Mesenchymal stem cell (in vitro differentiated cells and primary cell): ENCODE results near the gene KIF1A.

Experiments
- DNase-seq: peaks from one replicate; pipeline ENCODE4 v3.0.0-alpha.2; 2013
- H2AFZ ChIP-seq: one replicate; pipeline ENCODE4 v1.6.1; 2013; ENCODE audit warnings: low read depth, mild to moderate bottlenecking, control low read depth, inconsistent platforms, low read length, moderate library complexity
- H2AK5ac ChIP-seq: 2 replicates; pipeline ENCODE4 v1.6.1; 2013; ENCODE audit warnings: low read length, moderate library complexity, mild to moderate bottlenecking, inconsistent platforms; ENCODE audit not compliant: severe bottlenecking
- H2BK120ac ChIP-seq: one replicate; pipeline ENCODE4 v1.6.1; 2013; ENCODE audit warnings: low read depth, mild to moderate bottlenecking, inconsistent platforms, low read length, moderate library complexity
- H2BK12ac ChIP-seq, 2 experiments: one replicate each; pipeline ENCODE4 v1.6.1; 2013; ENCODE audit warnings: inconsistent platforms in 2 of 2, low read length in 2 of 2, mild to moderate bottlenecking in 2 of 2, moderate library complexity in 2 of 2, control low read depth in 1 of 2
- H2BK15ac ChIP-seq: one replicate; pipeline ENCODE4 v1.6.1; 2013; ENCODE audit warnings: mild to moderate bottlenecking, low read depth, inconsistent platforms; ENCODE audit not compliant: poor library complexity, severe bottlenecking
- H2BK5ac ChIP-seq: 2 replicates; pipeline ENCODE4 v1.6.1; 2013; ENCODE audit warnings: low read depth, mild to moderate bottlenecking, low read length, control low read depth, inconsistent platforms; ENCODE audit not compliant: poor library complexity, severe bottlenecking
- H3K14ac ChIP-seq, 2 experiments: one replicate each; pipeline ENCODE4 v1.6.1; 2013; ENCODE audit warnings: inconsistent platforms in 2 of 2, low read length in 2 of 2, control low read depth in 1 of 2, mild to moderate bottlenecking in 1 of 2, moderate library complexity in 1 of 2
- H3K18ac ChIP-seq, 2 experiments: one replicate each; pipeline ENCODE4 v1.6.1; 2013; ENCODE audit warnings: inconsistent platforms in 2 of 2, low read length in 2 of 2, control low read depth in 1 of 2, low read depth in 1 of 2, mild to moderate bottlenecking in 1 of 2
- H3K23ac ChIP-seq, 2 experiments: one replicate each; pipeline ENCODE4 v1.6.1; 2013; ENCODE audit warnings: inconsistent platforms in 2 of 2, low read length in 2 of 2, mild to moderate bottlenecking in 2 of 2, moderate library complexity in 2 of 2, control low read depth in 1 of 2
- H3K27ac ChIP-seq: 2 replicates; pipeline ENCODE4 v1.5.1; 2013; ENCODE audit warnings: mild to moderate bottlenecking, moderate library complexity, low read length, control low read depth, inconsistent platforms; ENCODE audit not compliant: poor library complexity, severe bottlenecking
- H3K27me3 ChIP-seq, 2 experiments: 2 replicates each; pipeline versions ENCODE4 v1.6.1 to v1.7.0; 2013; ENCODE audit warnings: low read length in 2 of 2, mild to moderate bottlenecking in 2 of 2, moderate library complexity in 2 of 2, control low read depth in 1 of 2, inconsistent platforms in 1 of 2; ENCODE audit not compliant: control insufficient read depth in 1 of 2, insufficient read depth in 1 of 2
- H3K36me3 ChIP-seq, 2 experiments: 2 replicates each; pipeline versions ENCODE4 v1.6.1 to v1.7.0; 2013; ENCODE audit warnings: low read length in 2 of 2, control low read depth in 1 of 2, inconsistent platforms in 1 of 2, low read depth in 1 of 2, mild to moderate bottlenecking in 1 of 2; ENCODE audit not compliant: insufficient read depth in 2 of 2, control insufficient read depth in 1 of 2
- H3K4ac ChIP-seq, 2 experiments: one replicate each; pipeline ENCODE4 v1.6.1; 2013; ENCODE audit warnings: inconsistent platforms in 2 of 2, low read length in 2 of 2, mild to moderate bottlenecking in 2 of 2, moderate library complexity in 2 of 2, control low read depth in 1 of 2, low read depth in 1 of 2
- H3K4me1 ChIP-seq: 2 replicates; pipeline ENCODE4 v1.6.1; 2013; ENCODE audit warnings: low read depth, low read length, control low read depth; ENCODE audit not compliant: control insufficient read depth, insufficient read depth
- H3K4me2 ChIP-seq: 2 replicates; pipeline ENCODE4 v1.6.1; 2013; ENCODE audit warnings: low read length, mild to moderate bottlenecking, inconsistent platforms; ENCODE audit not compliant: poor library complexity, severe bottlenecking
- H3K4me3 ChIP-seq, 2 experiments: 2 replicates each; pipeline versions ENCODE4 v1.5.1 to v1.7.0; 2013; ENCODE audit warnings: low read length in 2 of 2, mild to moderate bottlenecking in 2 of 2, control low read depth in 1 of 2, low read depth in 1 of 2; ENCODE audit not compliant: insufficient read depth in 1 of 2
- H3K79me1 ChIP-seq: replicated peaks from 2 replicates; pipeline ENCODE4 v1.6.1; 2013; ENCODE audit warnings: mild to moderate bottlenecking, control low read depth, low read length, inconsistent platforms; ENCODE audit not compliant: poor library complexity, severe bottlenecking
- H3K9ac ChIP-seq: 2 replicates; pipeline ENCODE4 v1.7.0; 2013; ENCODE audit warnings: mild to moderate bottlenecking, low read length, moderate library complexity
- H3K9me3 ChIP-seq: 2 replicates; pipeline ENCODE4 v1.7.0; 2013; ENCODE audit warnings: mild to moderate bottlenecking, low read length; ENCODE audit not compliant: control insufficient read depth
- H4K8ac ChIP-seq: one replicate; pipeline ENCODE4 v1.6.1; 2013; ENCODE audit warnings: inconsistent platforms, mild to moderate bottlenecking, low read length, moderate library complexity
- H4K91ac ChIP-seq: one replicate; pipeline ENCODE4 v1.6.1; 2013; ENCODE audit warnings: mild to moderate bottlenecking, low read length, inconsistent platforms
- WGBS: methylation state at CpG from one replicate; pipeline ENCODE4 v1.1.7; 2013; ENCODE audit warnings: mixed read lengths; 5-methylcytosine and 5-hydroxymethylcytosine counted together

The KIF1A gene

DNA sequence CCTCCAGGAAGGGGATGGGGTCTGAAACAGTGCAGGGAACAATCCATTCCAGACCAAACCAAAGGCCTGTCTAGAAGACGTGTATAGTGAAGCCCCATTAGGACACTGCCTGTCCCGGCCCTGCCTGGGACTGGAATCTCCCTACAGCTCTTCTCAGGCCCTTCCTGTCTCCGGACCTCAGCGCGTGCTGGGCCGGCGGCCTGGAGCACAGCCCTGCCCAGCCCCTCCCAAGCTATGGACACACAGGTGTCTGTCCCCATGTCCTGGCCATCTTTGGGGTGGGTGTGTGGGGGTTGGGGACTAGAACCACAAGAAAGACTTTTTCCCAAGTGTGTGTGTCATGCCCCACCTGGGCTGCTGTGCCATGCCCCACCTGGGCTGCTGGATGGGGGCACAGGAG is 51.8 kb downstream of the KIF1A start:
- H2BK12ac ChIP-seq: no peak overlapping the region
- H3K4me2 ChIP-seq: no peak overlapping the region
- no peak for DNase-seq
- H2AK5ac ChIP-seq: no peak overlapping the region
- peaks cover 3% of the 10 kb centered on the region for H3K4me1 ChIP-seq
- no peak overlapping the region for H3K27ac ChIP-seq
- no peak overlapping the region for H2BK120ac ChIP-seq
- peaks cover 0 to 37% of the 10 kb centered on the region in 2 experiments for H3K27me3 ChIP-seq
- no peaks in the 10 kb centered on the region for H3K9me3 ChIP-seq
- no peak overlapping the region for H4K8ac ChIP-seq
- no peak overlapping the region for H3K9ac ChIP-seq
- H3K36me3 ChIP-seq: no peaks in the 10 kb centered on the region
- H3K4ac ChIP-seq: no peak overlapping the region
- H3K23ac ChIP-seq: no peak overlapping the region
- no peak overlapping the region for H4K91ac ChIP-seq
- no peak overlapping the region for H2BK15ac ChIP-seq
- no peak overlapping the region for H3K18ac ChIP-seq
- H3K79me1 ChIP-seq: no peaks in the 10 kb centered on the region
- H3K14ac ChIP-seq: no peak overlapping the region
- no peak overlapping the region for H2AFZ ChIP-seq
- no peak overlapping the region for H2BK5ac ChIP-seq
- 90% methylated on average over 7 of the region's 7 CpGs for WGBS
- H3K4me3 ChIP-seq: no peak overlapping the region

DNA sequence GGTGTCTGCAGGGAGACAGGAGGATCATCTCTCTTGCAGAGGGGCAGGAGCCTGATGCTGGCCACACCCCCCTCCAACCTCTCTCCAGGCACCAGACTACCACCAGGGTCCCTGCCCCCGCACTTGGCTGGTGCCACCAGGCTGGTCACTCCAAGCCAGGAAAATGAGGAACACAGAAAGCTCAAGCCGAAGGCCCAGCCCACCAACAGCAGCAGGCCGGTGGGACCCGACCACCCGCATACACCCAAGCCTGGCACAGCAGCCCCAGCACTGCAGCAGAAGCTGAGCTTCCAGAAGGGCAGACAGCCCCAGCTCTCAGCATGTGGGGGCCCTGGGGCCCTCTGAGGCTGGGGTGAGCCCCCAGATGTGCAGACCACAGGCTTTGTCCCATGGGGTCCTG is 52.7 kb downstream of the KIF1A start:
- peaks cover 0 to 40% of the 10 kb centered on the region in 2 experiments for H3K27me3 ChIP-seq
- no peak overlapping the region for H3K4me2 ChIP-seq
- H3K79me1 ChIP-seq: no peaks in the 10 kb centered on the region
- H3K4me1 ChIP-seq: peaks cover 3% of the 10 kb centered on the region
- H4K91ac ChIP-seq: no peak overlapping the region
- H3K4me3 ChIP-seq: no peak overlapping the region
- no peak for DNase-seq
- no peak overlapping the region for H2AK5ac ChIP-seq
- H2BK5ac ChIP-seq: no peak overlapping the region
- H3K9me3 ChIP-seq: no peaks in the 10 kb centered on the region
- H3K18ac ChIP-seq: no peak overlapping the region
- H3K4ac ChIP-seq: no peak overlapping the region
- H3K9ac ChIP-seq: no peak overlapping the region
- H3K36me3 ChIP-seq: no peaks in the 10 kb centered on the region
- no peak overlapping the region for H3K27ac ChIP-seq
- H2BK12ac ChIP-seq: no peak overlapping the region
- H3K14ac ChIP-seq: no peak overlapping the region
- H2BK120ac ChIP-seq: no peak overlapping the region
- H2AFZ ChIP-seq: no peak overlapping the region
- no peak overlapping the region for H2BK15ac ChIP-seq
- no peak overlapping the region for H4K8ac ChIP-seq
- no peak overlapping the region for H3K23ac ChIP-seq
- WGBS: 91% methylated on average over 5 of the region's 5 CpGs

DNA sequence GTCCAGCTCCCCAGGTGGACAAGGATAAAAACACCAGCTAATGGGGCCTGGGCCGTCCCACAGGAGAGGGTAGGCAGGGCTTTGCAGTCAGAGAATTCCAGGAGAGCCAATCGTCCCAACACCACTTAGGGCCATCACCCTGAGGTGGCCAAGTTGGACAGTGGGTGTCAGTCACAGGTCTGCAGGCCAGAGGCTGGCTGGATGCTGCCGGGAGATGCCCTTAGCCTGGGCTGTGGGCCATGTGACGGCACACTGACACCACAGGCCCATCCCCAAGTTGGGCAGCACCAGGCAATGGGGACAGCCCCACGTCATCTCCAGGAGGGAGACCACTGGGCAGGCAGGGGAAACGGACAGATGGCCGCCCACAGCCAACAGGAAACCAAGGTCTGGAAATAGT is 53.9 kb downstream of the KIF1A start:
- H3K4me1 ChIP-seq: peaks cover 3% of the 10 kb centered on the region
- no peak overlapping the region for H2BK120ac ChIP-seq
- H3K9ac ChIP-seq: no peak overlapping the region
- H3K4ac ChIP-seq: no peak overlapping the region
- H3K23ac ChIP-seq: no peak overlapping the region
- no peak for DNase-seq
- no peaks in the 10 kb centered on the region for H3K9me3 ChIP-seq
- H3K79me1 ChIP-seq: no peaks in the 10 kb centered on the region
- H3K4me2 ChIP-seq: no peak overlapping the region
- no peak overlapping the region for H4K91ac ChIP-seq
- no peak overlapping the region for H3K18ac ChIP-seq
- H3K36me3 ChIP-seq: no peaks in the 10 kb centered on the region
- H2AK5ac ChIP-seq: no peak overlapping the region
- H4K8ac ChIP-seq: no peak overlapping the region
- H2BK5ac ChIP-seq: no peak overlapping the region
- no peak overlapping the region for H2BK12ac ChIP-seq
- WGBS: 79% methylated on average over 7 of the region's 7 CpGs
- H3K27ac ChIP-seq: no peak overlapping the region
- no peak overlapping the region for H2AFZ ChIP-seq
- H2BK15ac ChIP-seq: no peak overlapping the region
- H3K4me3 ChIP-seq: no peak overlapping the region
- peaks cover 0 to 49% of the 10 kb centered on the region in 2 experiments for H3K27me3 ChIP-seq
- H3K14ac ChIP-seq: no peak overlapping the region

DNA sequence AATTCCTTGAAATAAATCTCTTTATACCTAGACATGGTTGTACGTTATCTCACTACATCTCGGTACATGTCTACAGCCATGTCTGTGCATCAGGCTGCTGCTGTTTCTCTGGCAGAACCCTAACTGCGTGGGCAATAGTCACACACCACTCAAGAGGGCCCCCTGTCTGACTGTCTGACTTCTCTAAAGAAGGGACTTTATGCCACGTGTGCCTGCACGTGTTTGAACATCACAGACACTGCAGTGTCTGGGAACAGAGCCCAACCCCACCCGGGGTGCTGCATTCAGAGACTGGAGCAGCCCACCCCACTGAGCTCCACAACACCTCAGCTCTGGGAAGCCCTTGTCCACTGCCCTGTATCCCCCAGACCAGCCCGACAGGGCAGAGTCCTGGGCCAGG is 55.0 kb downstream of the KIF1A start:
- Histone ChIP-seq H2AK5ac (no peak overlapping the region), H3K4ac (no peak overlapping the region), H2BK12ac (no peak overlapping the region), H3K79me1 (no peaks in the 10 kb centered on the region), H3K18ac (no peak overlapping the region), H3K27ac (no peak overlapping the region), H3K4me2 (no peak overlapping the region), H2BK120ac (no peak overlapping the region), H3K4me1 (peaks cover 5% of the 10 kb centered on the region), H2AFZ (no peak overlapping the region), H3K27me3 (peaks cover 0 to 52% of the 10 kb centered on the region in 2 experiments), H3K9me3 (no peaks in the 10 kb centered on the region), H4K8ac (no peak overlapping the region), H3K14ac (no peak overlapping the region), H3K36me3 (no peaks in the 10 kb centered on the region), H3K9ac (no peak overlapping the region), H2BK15ac (no peak overlapping the region), H2BK5ac (no peak overlapping the region), H3K4me3 (no peak overlapping the region), H4K91ac (no peak overlapping the region), H3K23ac (no peak overlapping the region)
- DNase-seq: no peak
- WGBS: 80% methylated on average over 6 of the region's 7 CpGs
